ENCODE measurements around the gene IGFLR1. TPM values are rescaled to one million over a fixed set of nuclear protein-coding genes. Genes with fewer than 3 reads are reported as not detected.

The IGFLR1 gene
- total and polyA plus RNA-seq, 11 donors: 0.74 to 25.2 (median 3.6) TPM

DNA sequence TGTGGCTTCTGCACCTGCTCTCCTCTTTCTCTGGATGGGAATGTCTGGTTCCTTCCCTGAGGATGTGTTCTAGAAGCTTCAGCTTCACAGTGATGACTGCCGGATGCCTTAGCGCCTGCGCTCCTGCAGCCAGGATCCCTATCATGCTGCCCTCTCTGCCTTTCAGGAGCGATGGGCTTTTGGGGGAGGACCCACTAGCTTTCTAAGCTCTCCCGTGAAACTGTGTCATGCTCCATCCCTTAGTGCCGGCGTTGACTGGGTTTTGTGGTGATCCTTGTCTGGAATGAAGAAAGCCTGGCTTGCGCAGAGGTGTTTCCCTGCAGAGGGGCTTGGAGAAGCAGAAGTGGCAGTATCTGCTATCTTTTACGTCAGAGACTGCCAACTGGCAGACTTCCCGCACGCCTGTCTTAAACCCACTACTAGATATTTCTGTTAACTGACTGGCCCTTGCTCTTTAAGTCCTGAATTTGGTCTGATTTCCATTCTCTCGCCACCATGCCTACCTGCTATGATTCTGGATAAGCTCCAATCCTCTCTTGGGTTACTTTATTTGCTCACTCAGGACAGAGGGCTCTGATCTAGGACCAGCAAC lies 28.3 kb downstream of the IGFLR1 start:
- 78 to 88% (median 79%) methylated on average over 12 of the region's 12 CpGs for WGBS, 4 donors
- H3K27me3 ChIP-seq: no peaks in the 10 kb centered on the region
- ATAC-seq: no peak
- H3K4me3 ChIP-seq: peak overlapping the region in 1 of 12 donors; percentile 20
- no peaks in the 10 kb centered on the region for H3K9me3 ChIP-seq
- DNase-seq: no peak
- no peak overlapping the region for H3K27ac ChIP-seq
- no peak for TF ChIP-seq POLR2A (IDR thresholded peaks at IDR 0.05)
- TF ChIP-seq, protein P1, sequence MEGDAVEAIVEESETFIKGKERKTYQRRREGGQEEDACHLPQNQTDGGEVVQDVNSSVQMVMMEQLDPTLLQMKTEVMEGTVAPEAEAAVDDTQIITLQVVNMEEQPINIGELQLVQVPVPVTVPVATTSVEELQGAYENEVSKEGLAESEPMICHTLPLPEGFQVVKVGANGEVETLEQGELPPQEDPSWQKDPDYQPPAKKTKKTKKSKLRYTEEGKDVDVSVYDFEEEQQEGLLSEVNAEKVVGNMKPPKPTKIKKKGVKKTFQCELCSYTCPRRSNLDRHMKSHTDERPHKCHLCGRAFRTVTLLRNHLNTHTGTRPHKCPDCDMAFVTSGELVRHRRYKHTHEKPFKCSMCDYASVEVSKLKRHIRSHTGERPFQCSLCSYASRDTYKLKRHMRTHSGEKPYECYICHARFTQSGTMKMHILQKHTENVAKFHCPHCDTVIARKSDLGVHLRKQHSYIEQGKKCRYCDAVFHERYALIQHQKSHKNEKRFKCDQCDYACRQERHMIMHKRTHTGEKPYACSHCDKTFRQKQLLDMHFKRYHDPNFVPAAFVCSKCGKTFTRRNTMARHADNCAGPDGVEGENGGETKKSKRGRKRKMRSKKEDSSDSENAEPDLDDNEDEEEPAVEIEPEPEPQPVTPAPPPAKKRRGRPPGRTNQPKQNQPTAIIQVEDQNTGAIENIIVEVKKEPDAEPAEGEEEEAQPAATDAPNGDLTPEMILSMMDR (IDR thresholded peaks at IDR 0.05): no peak
- intact Hi-C loops (cut with DNase I): loop anchor here in 4 of 10 donors (10.0 kb wide), 4 partner anchors 169 to 449 kb away; partner anchors contain the start of genes LRFN3 (in 2 of the 4), FFAR3 (in 1 of the 4), TMEM147 (in 1 of the 4) and USF2 (in 1 of the 4)
- H3K36me3 ChIP-seq: no peaks in the 10 kb centered on the region
- H3K4me1 ChIP-seq: peaks cover 1 to 22% (median 15%) of the 10 kb centered on the region in 12 donors

DNA sequence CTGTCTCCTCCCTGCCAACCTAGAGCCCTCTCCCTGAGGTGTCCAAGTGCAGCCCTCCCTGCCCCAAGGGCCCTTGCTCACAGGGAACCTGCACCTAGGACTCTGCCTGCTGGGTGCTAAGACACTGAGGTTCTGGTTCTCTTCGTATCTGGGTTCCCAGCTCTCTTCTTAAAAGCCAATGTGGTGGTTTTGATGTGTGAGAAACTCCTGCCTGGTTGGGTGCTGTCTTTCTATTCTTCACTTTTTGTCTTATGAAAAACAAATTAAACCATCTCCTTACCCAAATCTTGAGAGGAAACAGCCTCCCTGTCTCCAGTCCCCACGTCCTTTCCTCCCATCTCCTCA lies 28.8 kb downstream of the IGFLR1 start:
- DNase-seq: no peak
- Histone ChIP-seq H3K4me1 (peaks cover 0 to 17% (median 11%) of the 10 kb centered on the region in 12 donors), H3K27ac (no peak overlapping the region), H3K4me3 (peak overlapping the region in 1 of 12 donors; percentile 20), H3K27me3 (no peaks in the 10 kb centered on the region), H3K36me3 (no peaks in the 10 kb centered on the region), H3K9me3 (no peaks in the 10 kb centered on the region)
- no peak for ATAC-seq
- WGBS, 4 donors: 69 to 80% (median 78%) methylated on average over 2 of the region's 2 CpGs
- intact Hi-C loops (cut with DNase I): loop anchor here in 4 of 10 donors (10.0 kb wide), 4 partner anchors 169 to 449 kb away; partner anchors contain the start of genes LRFN3 (in 2 of the 4), FFAR3 (in 1 of the 4), TMEM147 (in 1 of the 4) and USF2 (in 1 of the 4)
- TF ChIP-seq, protein P1 (IDR thresholded peaks at IDR 0.05): no peak
- no peak for TF ChIP-seq POLR2A (IDR thresholded peaks at IDR 0.05)

DNA sequence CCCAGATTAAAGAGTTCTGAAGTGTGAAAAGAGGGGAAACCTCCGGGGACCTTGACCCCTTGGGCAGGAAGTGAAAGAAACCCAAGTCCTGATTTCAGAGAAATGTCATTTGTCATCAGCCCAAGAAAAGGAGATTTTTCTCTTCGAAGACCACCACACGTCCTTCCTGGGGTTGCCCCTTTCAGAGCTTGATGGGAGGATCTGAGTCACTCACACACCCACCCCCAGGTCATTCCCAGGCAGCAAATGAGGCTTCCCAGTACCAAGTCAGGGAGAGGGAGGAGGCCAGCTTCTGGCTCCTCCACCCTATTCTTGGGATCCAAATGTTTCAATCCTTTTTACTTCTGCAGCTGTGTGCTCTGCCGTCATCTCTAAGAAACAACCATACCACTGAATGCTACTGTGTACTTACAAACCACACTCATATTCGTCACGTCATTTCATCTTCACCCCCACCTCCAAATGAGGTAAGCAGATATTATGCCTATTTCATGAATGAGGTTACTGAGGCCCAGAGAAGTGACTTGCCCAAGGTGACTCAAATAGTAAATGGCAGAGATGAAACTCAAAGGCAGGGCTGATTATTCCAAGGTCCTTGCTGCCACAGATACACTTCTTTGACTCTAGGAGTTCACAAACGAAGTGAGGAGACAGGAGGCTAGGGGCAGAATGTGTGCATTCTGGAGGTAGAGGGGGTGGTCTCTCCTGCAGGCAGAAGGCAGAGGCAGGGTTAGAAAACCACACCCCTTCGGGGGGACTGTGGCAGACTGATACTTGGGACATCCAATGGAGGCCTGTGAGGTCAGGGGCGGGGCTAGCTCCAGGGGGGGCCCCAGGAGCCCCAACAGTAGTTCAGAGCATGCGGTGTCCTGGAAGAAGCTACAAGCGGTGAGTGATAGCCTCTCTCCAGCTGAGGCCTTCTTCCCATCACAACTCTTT lies 29.4 kb downstream of the IGFLR1 start:
- no peaks in the 10 kb centered on the region for H3K36me3 ChIP-seq
- H3K4me3 ChIP-seq: peak overlapping the region in 1 of 12 donors; percentile 20
- no peaks in the 10 kb centered on the region for H3K9me3 ChIP-seq
- peaks cover 0 to 16% (median 11%) of the 10 kb centered on the region in 12 donors for H3K4me1 ChIP-seq
- no peaks in the 10 kb centered on the region for H3K27me3 ChIP-seq
- no peak for DNase-seq
- TF ChIP-seq POLR2A (IDR thresholded peaks at IDR 0.05): no peak
- 66 to 84% (median 75%) methylated on average over 11 of the region's 11 CpGs for WGBS, 4 donors
- intact Hi-C loops (cut with DNase I): loop anchor here in 4 of 10 donors (10.0 kb wide), 4 partner anchors 168 to 448 kb away; partner anchors contain the start of genes LRFN3 (in 2 of the 4), FFAR3 (in 1 of the 4), TMEM147 (in 1 of the 4) and USF2 (in 1 of the 4)
- H3K27ac ChIP-seq: no peak overlapping the region
- ATAC-seq: no peak

DNA sequence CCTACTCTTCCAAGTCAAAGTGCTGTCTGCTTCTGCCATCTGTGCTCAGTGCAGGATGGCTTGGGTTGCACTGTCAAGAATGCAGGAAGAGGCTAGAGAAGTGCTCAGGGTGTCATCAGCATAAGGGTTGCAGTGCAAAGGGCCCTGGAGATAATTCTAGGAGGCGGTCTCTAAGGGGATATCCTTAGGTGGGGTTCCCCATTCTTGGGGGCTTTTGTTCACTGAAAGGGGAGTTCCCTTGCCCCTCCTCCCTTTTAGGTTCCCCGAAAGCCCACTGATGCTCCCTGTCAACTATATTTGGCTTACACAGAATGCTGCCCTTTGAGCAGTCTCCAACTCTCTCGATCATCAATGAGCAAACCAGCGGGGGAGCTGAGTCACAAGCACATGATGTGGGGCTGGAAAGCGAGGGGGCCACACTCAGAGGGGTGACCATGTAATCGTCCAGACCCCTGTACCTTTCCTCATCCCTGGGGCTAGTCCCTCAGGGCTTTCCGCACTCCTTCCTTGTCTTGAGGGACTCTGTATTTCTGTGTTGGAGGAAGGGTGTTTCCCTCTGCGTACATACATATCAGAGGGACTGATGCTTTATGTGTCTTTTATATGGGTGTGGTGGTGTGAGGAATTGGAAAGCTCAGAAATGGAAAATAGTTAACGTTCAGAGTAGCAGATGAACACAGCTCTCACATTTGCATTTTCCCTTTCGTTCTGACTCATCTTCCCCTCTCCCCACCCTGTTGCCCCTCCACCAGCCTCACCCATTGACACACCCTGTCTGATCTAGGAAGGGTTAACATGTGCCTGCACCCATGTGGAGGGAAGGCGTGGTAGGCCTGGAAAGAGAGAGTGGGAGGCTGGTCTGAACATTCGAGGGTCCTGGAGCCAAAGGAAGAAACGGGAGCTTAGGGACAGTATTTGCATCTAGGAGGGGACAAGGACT lies 31.2 kb downstream of the IGFLR1 start:
- Histone ChIP-seq H3K9me3 (no peaks in the 10 kb centered on the region), H3K27me3 (no peaks in the 10 kb centered on the region), H3K27ac (peak overlapping the region in 1 of 12 donors; percentile 5), H3K36me3 (no peaks in the 10 kb centered on the region), H3K4me1 (peaks cover 0 to 10% (median 7%) of the 10 kb centered on the region in 12 donors), H3K4me3 (no peak overlapping the region)
- ATAC-seq (no peak), DNase-seq (no peak)
- intact Hi-C loops (cut with DNase I): loop anchor here in 4 of 10 donors (10.0 kb wide), 4 partner anchors 166 to 446 kb away; partner anchors contain the start of genes LRFN3 (in 2 of the 4), FFAR3 (in 1 of the 4), TMEM147 (in 1 of the 4) and USF2 (in 1 of the 4)
- 59 to 67% (median 63%) methylated on average over 13 of the region's 13 CpGs for WGBS, 4 donors
- no peak for TF ChIP-seq POLR2A (IDR thresholded peaks at IDR 0.05)
- TF ChIP-seq, protein P1 (IDR thresholded peaks at IDR 0.05): no peak
